ENCODE data around the gene PGD. TPM values are rescaled to one million over a fixed set of nuclear protein-coding genes. Genes with fewer than 3 reads are reported as not detected.

The PGD gene
- total and polyA plus RNA-seq, 2 of the 13 experiments (the other 11 are each of a cell fraction or from before 2014, with no cell fraction given): 64.8 to 210 TPM

GRCh38 chr1:10430216-10431069 is 31.6 kb downstream of the PGD start, which contains the start of gene CENPS (continued):
- TF ChIP-seq, protein P1, sequence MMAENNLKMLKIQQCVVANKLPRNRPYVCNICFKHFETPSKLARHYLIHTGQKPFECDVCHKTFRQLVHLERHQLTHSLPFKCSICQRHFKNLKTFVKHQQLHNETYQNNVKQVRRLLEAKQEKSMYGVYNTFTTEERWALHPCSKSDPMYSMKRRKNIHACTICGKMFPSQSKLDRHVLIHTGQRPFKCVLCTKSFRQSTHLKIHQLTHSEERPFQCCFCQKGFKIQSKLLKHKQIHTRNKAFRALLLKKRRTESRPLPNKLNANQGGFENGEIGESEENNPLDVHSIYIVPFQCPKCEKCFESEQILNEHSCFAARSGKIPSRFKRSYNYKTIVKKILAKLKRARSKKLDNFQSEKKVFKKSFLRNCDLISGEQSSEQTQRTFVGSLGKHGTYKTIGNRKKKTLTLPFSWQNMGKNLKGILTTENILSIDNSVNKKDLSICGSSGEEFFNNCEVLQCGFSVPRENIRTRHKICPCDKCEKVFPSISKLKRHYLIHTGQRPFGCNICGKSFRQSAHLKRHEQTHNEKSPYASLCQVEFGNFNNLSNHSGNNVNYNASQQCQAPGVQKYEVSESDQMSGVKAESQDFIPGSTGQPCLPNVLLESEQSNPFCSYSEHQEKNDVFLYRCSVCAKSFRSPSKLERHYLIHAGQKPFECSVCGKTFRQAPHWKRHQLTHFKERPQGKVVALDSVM (CRISPR knock-in tag; IDR thresholded peaks at IDR 0.05): peak; percentile 82
- TF ChIP-seq SMAD3 (CRISPR knock-in tag; IDR thresholded peaks at IDR 0.05): peak; percentile 63; the same call in 1 of the 2 replicates
- TF ChIP-seq GATA4 (IDR thresholded peaks at IDR 0.05; ENCODE audit: borderline replicate concordance, low read depth): 0 out of 2 replicates have a peak, but pooled peaks have one; percentile 15
- TF ChIP-seq ZNF878 (CRISPR knock-in tag; IDR thresholded peaks at IDR 0.05): peak; percentile 99
- TF ChIP-seq RFXANK (CRISPR knock-in tag; IDR thresholded peaks at IDR 0.05): peak; percentile 68; the same call in 1 of the 2 replicates
- TF ChIP-seq ZC3H4 (CRISPR knock-in tag; IDR thresholded peaks at IDR 0.05; ENCODE audit: borderline replicate concordance): 0 out of 2 replicates have a peak, but pooled peaks have one; percentile 21
- TF ChIP-seq NBN (conservative IDR thresholded peaks at IDR 0.05): no peak
- peak; percentile 76; the same call in 1 of the 2 replicates for TF ChIP-seq ZBTB34 (CRISPR knock-in tag; IDR thresholded peaks at IDR 0.05)
- TF ChIP-seq ZNF567 (CRISPR knock-in tag; IDR thresholded peaks at IDR 0.05; ENCODE audit: borderline replicate concordance): peak; percentile 95
- TF ChIP-seq ZNF547 (CRISPR knock-in tag; IDR thresholded peaks at IDR 0.05): peak; percentile 98
- no peak for TF ChIP-seq ZNF530 (CRISPR knock-in tag; IDR thresholded peaks at IDR 0.05; ENCODE audit: low read depth)
- TF ChIP-seq HDAC1 (CRISPR knock-in tag; IDR thresholded peaks at IDR 0.05): peak; percentile 98
- peak; percentile 29; the same call in 1 of the 2 replicates for TF ChIP-seq MED1 (CRISPR knock-in tag; IDR thresholded peaks at IDR 0.05)
- peak; percentile 57; the same call in 1 of the 2 replicates for TF ChIP-seq ZFP82 (CRISPR knock-in tag; IDR thresholded peaks at IDR 0.05; ENCODE audit: borderline replicate concordance)
- TF ChIP-seq DBP (CRISPR knock-in tag; IDR thresholded peaks at IDR 0.05; ENCODE audit: not compliant biosample characterization): peak; percentile 60
- TF ChIP-seq ELF1 (CRISPR knock-in tag; IDR thresholded peaks at IDR 0.05): peak; percentile 58
- no peak for TF ChIP-seq CEBPG (CRISPR knock-in tag; IDR thresholded peaks at IDR 0.05)
- no peak for TF ChIP-seq PHF5A (CRISPR knock-in tag; IDR thresholded peaks at IDR 0.05; ENCODE audit: low read depth, unreplicated experiment)
- peak; percentile 96 for TF ChIP-seq ZFY (CRISPR knock-in tag; IDR thresholded peaks at IDR 0.05)
- TF ChIP-seq TBP (CRISPR knock-in tag; IDR thresholded peaks at IDR 0.05): no peak
- TF ChIP-seq NCOR1 (IDR thresholded peaks at IDR 0.05; ENCODE audit: borderline replicate concordance, low read length): no peak
- peak; percentile 21; the same call in 1 of the 2 replicates for TF ChIP-seq HMGXB3 (CRISPR knock-in tag; IDR thresholded peaks at IDR 0.05; ENCODE audit: borderline replicate concordance)
